HepG2 (cell line): ENCODE measurements around the gene SNPH. TPM values are rescaled to one million over a fixed set of nuclear protein-coding genes. Genes with fewer than 3 reads are reported as not detected.

ENCODE experiments used
- ARNT2 ChIP-seq: sonication (generic); formaldehyde crosslinking; IDR thresholded peaks from 2 replicates; pipeline ENCODE4 v1.8.0; 2022; ENCODE audit warnings: mild to moderate bottlenecking, low read depth, missing genetic modification reagents, moderate library complexity
- CTCF ChIP-seq: sonication (generic); formaldehyde crosslinking; IDR thresholded peaks from 2 replicates; pipeline ENCODE4 v1.5.0; 2020; ENCODE audit warnings: mild to moderate bottlenecking, missing genetic modification reagents, moderate library complexity
- HBP1 ChIP-seq: IDR thresholded peaks from 2 replicates; pipeline ENCODE4 v1.6.1; 2016; ENCODE audit warnings: low read depth, control low read depth
- KLF11 ChIP-seq: IDR thresholded peaks from 2 replicates; pipeline ENCODE4 v1.6.1; 2016; ENCODE audit warnings: missing compliant biosample characterization
- MAF1 ChIP-seq: sonication (generic); formaldehyde crosslinking; IDR thresholded peaks from 2 replicates; pipeline ENCODE4 v1.5.0; 2020; ENCODE audit warnings: missing genetic modification reagents, borderline replicate concordance
- MIER2 ChIP-seq: IDR thresholded peaks from 2 replicates; pipeline ENCODE4 v1.6.1; 2016; ENCODE audit warnings: missing biosample characterization, missing genetic modification reagents
- SMAD3 ChIP-seq: sonication (generic); formaldehyde crosslinking; IDR thresholded peaks from 2 replicates; pipeline ENCODE4 v1.4.0; 2020; ENCODE audit warnings: missing genetic modification reagents
- ZC3H13 ChIP-seq: sonication (generic); formaldehyde crosslinking; IDR thresholded peaks from 2 replicates; pipeline ENCODE4 v1.8.1; 2023; ENCODE audit warnings: mild to moderate bottlenecking, missing genetic modification reagents, moderate library complexity
- ZIK1 ChIP-seq: sonication (generic); formaldehyde crosslinking; IDR thresholded peaks from 2 replicates; pipeline ENCODE4 v1.5.0; 2020; ENCODE audit warnings: mild to moderate bottlenecking, low read depth, missing genetic modification reagents, borderline replicate concordance
- ZKSCAN5 ChIP-seq: sonication (generic); formaldehyde crosslinking; IDR thresholded peaks from 2 replicates; pipeline ENCODE4 v1.5.1; 2020; ENCODE audit warnings: mild to moderate bottlenecking, missing genetic modification reagents
- ZNF318 ChIP-seq: sonication (generic); formaldehyde crosslinking; IDR thresholded peaks from 2 replicates; pipeline ENCODE4 v1.4.0; 2020; ENCODE audit warnings: mild to moderate bottlenecking, missing genetic modification reagents
- ZNF550 ChIP-seq: sonication (generic); formaldehyde crosslinking; IDR thresholded peaks from 2 replicates; pipeline ENCODE4 v1.4.0; 2020; ENCODE audit warnings: mild to moderate bottlenecking, missing genetic modification reagents, borderline replicate concordance
- polyA plus RNA-seq, 8 experiments: library from polyadenylated mRNA; depleted of rRNA in 3 of 8; stranded (reverse) in 7 of 8; unstranded in 1 of 8; fragments of >200 nt; fragmentation: Illumina TruSeq in 4 of 8; extraction: Trizol in 4 of 8; gene quantifications; 2 replicates each; pipeline versions ENCODE4 v1.2.1 to v1.2.3, GENCODE V29; 2011 to 2016; ENCODE audit warnings: low read depth in 4 of 8, missing spikeins in 1 of 8, mixed read lengths in 1 of 8; ENCODE audit not compliant: insufficient read depth in 1 of 8
- total RNA-seq, 5 experiments: library from RNA; depleted of rRNA; stranded (reverse); fragments of >200 nt; fragmentation: Illumina TruSeq; extraction: Trizol; gene quantifications; 2 replicates each; pipeline ENCODE4 v1.2.3, GENCODE V29; 2016; ENCODE audit warnings: low read depth in 1 of 5
- TF ChIP-seq, protein P1 (sequence below): IDR thresholded peaks from 2 replicates; pipeline ENCODE4 v1.6.1; 2016; ENCODE audit warnings: missing compliant biosample characterization, missing genetic modification reagents, borderline replicate concordance
- TF ChIP-seq, protein P2 (sequence below): IDR thresholded peaks from 2 replicates; pipeline ENCODE4 v1.6.1; 2018; ENCODE audit warnings: missing genetic modification reagents, mild to moderate bottlenecking, missing compliant biosample characterization

SNPH gene
- total and polyA plus RNA-seq, 2 of the 13 experiments (the other 11 are each of a cell fraction or from before 2014, with no cell fraction given) = 0.09 TPM; not detected in 1

DNA sequence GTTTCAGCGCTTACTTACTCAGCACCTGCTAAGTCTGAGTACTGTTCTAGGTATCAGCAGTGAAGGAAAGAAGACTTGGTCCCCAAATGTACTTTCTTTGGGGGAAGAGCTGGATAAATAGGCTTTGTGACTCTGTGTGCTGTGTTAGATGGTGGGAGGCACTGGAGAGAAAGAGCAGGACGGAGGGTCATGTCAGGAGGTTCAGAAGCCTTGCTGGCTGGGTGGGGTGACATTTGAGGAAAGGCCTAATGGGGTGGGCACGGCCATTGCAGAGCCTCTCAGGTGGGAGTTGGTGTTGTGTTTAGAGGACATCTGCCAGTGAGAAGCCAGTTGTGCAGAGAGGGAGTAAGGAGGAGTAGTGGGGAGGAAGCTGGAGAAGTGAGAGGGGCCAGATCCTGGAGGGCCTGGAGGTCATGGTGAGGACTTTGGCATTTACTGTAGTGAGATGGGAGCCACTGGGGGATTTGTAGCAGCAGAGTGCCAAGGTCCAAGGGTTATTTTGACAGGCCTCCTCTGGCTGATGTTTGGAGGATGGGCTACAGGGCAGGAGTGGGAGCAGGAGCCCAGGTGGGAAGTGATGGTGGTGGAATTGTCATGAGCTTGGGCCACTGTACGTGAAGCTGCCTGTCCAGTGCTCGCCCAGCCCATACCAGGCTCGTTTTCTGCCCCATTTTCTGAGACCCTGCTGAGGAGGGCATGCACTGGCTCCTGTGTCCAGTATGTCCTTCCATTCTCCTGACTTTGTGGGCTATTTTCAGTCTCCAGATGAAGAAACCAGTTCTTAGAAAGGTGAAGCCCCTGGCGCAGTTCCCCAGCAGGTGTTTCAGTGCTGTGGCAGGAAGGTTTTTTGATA, 62.0 kb downstream of the SNPH start (continued):
- peak; percentile 89 for TF ChIP-seq ZKSCAN5 (CRISPR knock-in tag)
- TF ChIP-seq, protein P1, sequence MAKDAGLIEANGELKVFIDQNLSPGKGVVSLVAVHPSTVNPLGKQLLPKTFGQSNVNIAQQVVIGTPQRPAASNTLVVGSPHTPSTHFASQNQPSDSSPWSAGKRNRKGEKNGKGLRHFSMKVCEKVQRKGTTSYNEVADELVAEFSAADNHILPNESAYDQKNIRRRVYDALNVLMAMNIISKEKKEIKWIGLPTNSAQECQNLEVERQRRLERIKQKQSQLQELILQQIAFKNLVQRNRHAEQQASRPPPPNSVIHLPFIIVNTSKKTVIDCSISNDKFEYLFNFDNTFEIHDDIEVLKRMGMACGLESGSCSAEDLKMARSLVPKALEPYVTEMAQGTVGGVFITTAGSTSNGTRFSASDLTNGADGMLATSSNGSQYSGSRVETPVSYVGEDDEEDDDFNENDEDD (CRISPR knock-in tag) = 0 out of 2 replicates have a peak, but pooled peaks have one; percentile 27
- TF ChIP-seq KLF11 (CRISPR knock-in tag) = 0 out of 2 replicates have a peak, but pooled peaks have one; percentile 42
- TF ChIP-seq ARNT2 (CRISPR knock-in tag) = 0 out of 2 replicates have a peak, but pooled peaks have one; percentile 31
- TF ChIP-seq ZNF318 (CRISPR knock-in tag) = peak; percentile 92
- TF ChIP-seq MAF1 (CRISPR knock-in tag) = no peak
- no peak for TF ChIP-seq ZNF550 (CRISPR knock-in tag)
- peak; percentile 12; the same call in 1 of the 2 replicates for TF ChIP-seq SMAD3
- TF ChIP-seq HBP1 (CRISPR knock-in tag) = peak; percentile 89
- no peak for TF ChIP-seq ZIK1 (CRISPR knock-in tag)
- no peak for TF ChIP-seq ZC3H13
- TF ChIP-seq MIER2 (CRISPR knock-in tag) = peak; percentile 31; the same call in 1 of the 2 replicates
- peak; percentile 53 for TF ChIP-seq CTCF (CRISPR knock-in tag)
- TF ChIP-seq, protein P2, sequence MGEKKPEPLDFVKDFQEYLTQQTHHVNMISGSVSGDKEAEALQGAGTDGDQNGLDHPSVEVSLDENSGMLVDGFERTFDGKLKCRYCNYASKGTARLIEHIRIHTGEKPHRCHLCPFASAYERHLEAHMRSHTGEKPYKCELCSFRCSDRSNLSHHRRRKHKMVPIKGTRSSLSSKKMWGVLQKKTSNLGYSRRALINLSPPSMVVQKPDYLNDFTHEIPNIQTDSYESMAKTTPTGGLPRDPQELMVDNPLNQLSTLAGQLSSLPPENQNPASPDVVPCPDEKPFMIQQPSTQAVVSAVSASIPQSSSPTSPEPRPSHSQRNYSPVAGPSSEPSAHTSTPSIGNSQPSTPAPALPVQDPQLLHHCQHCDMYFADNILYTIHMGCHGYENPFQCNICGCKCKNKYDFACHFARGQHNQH = peak; percentile 76; the same call in 1 of the 2 replicates
